HepG2 (cell line): ENCODE measurements around the gene PTGDR. TPM values are rescaled to one million over a fixed set of nuclear protein-coding genes. Genes with fewer than 3 reads are reported as not detected.

ENCODE experiments used
- ATAC-seq: fragments of 200-7000 bp; cut with Tn5 transposase; 3 replicates; pipeline ENCODE4 v1.9.1; 2020; ENCODE audit warnings: mild to moderate bottlenecking, moderate library complexity
- BruUV-seq: library from RNA; stranded (reverse); fragments of 400-500 nt; replicated peaks from 2 replicates; lab custom pipeline; 2021; lab: Mats Ljungman, UMichigan
- CTCF ChIA-PET: fragments of 300-600 bp; formaldehyde crosslinking; extraction: SDS; loops from one replicate; lab custom pipeline; 2021; ENCODE audit warnings: low total read pairs, inconsistent platforms, low intra/inter-chr PET ratio; lab: Yijun Ruan, JAX
- POLR2A ChIA-PET: fragments of 350-600 bp; sonication (Branson Sonifier 250); formaldehyde crosslinking; loops from one replicate; lab custom pipeline; 2020; ENCODE audit warnings: antibody characterized with exemption, inconsistent platforms; lab: Yijun Ruan, JAX
- DNase-seq: peaks from one replicate; pipeline ENCODE4 v3.0.0-alpha.2; 2015; ENCODE audit warnings: low spot score
- FAIRE-seq: peaks from 3 replicates; lab custom pipeline; 2011; peaks lifted over from hg19 to GRCh38; lab: Jason Lieb, UNC
- H2AFZ ChIP-seq: one replicate; pipeline ENCODE4 v1.6.1; 2011; ENCODE audit warnings: low read length, inconsistent platforms
- H3K27ac ChIP-seq: fragments of 300-600 bp; 3 replicates; pipeline ENCODE4 v1.8.0; 2011; ENCODE audit warnings: mixed run types, mild to moderate bottlenecking, mixed read lengths, low read length, inconsistent platforms; ENCODE audit not compliant: insufficient read depth; ENCODE audit errors: extremely low read length
- H3K27me3 ChIP-seq, 2 experiments: fragments of 200-600 bp in 1 of 2; 2 replicates in 1 of 2; 3 replicates in 1 of 2; pipeline versions ENCODE4 v1.6.0 to v1.8.0; 2011; ENCODE audit warnings: low read length in 2 of 2, mild to moderate bottlenecking in 2 of 2, moderate library complexity in 2 of 2, inconsistent platforms in 1 of 2; ENCODE audit not compliant: insufficient read depth in 2 of 2, control insufficient read depth in 1 of 2
- H3K36me3 ChIP-seq, 2 experiments: fragments of 200-600 bp in 1 of 2; replicated peaks in 1 of 2; 2 replicates in 1 of 2; 3 replicates in 1 of 2; pipeline versions ENCODE4 v1.5.1 to v1.8.0; 2011; ENCODE audit warnings: low read length in 2 of 2, inconsistent platforms in 1 of 2; ENCODE audit not compliant: insufficient read depth in 2 of 2, control insufficient read depth in 1 of 2
- H3K4me1 ChIP-seq: 2 replicates; pipeline ENCODE4 v1.5.1; 2012; ENCODE audit warnings: low read length, inconsistent platforms; ENCODE audit not compliant: insufficient read depth
- H3K4me2 ChIP-seq: 2 replicates; pipeline ENCODE4 v1.6.0; 2011; ENCODE audit warnings: low read depth, low read length, inconsistent platforms
- H3K4me3 ChIP-seq, 3 experiments: fragments of 200-600 bp in 1 of 3; sonication (generic), shearing (Covaris generic) in 1 of 3; replicated peaks in 1 of 3; 2 replicates each; pipeline ENCODE4 v1.5.1; 2011 to 2016; ENCODE audit warnings: low read length in 3 of 3, inconsistent platforms in 2 of 3, low read depth in 2 of 3, mild to moderate bottlenecking in 2 of 3, control low read depth in 1 of 3, mixed read lengths in 1 of 3; ENCODE audit not compliant: insufficient read depth in 1 of 3
- H3K79me2 ChIP-seq: one replicate; pipeline ENCODE4 v1.6.1; 2011; ENCODE audit warnings: low read length, inconsistent platforms; ENCODE audit not compliant: insufficient read depth
- H3K9ac ChIP-seq: 2 replicates; pipeline ENCODE4 v1.6.0; 2011; ENCODE audit warnings: mild to moderate bottlenecking, low read depth, low read length, inconsistent platforms; ENCODE audit not compliant: insufficient read depth
- H3K9me3 ChIP-seq: 2 replicates; pipeline ENCODE4 v1.5.1; 2012; ENCODE audit warnings: mild to moderate bottlenecking, low read length
- H4K20me1 ChIP-seq: 2 replicates; pipeline ENCODE4 v1.6.0; 2011; ENCODE audit warnings: inconsistent platforms, mild to moderate bottlenecking, low read length, moderate library complexity; ENCODE audit not compliant: insufficient read depth
- ASH2L ChIP-seq: fragments of 300-600, 200-600 bp; sonication (generic); IDR thresholded peaks from 2 replicates; pipeline ENCODE4 v1.7.0; 2017; ENCODE audit warnings: low read depth, mild to moderate bottlenecking, moderate library complexity, mixed read lengths, low read length; ENCODE audit not compliant: insufficient read length
- CBX2 ChIP-seq, 2 experiments: fragments of 200-600 bp in 1 of 2; sonication (generic); formaldehyde crosslinking in 1 of 2; IDR thresholded peaks; 2 replicates each; pipeline versions ENCODE4 v1.7.0 to v1.8.1; 2018 to 2022; ENCODE audit warnings: low read depth in 2 of 2, low read length in 1 of 2, mild to moderate bottlenecking in 1 of 2, missing genetic modification reagents in 1 of 2
- CREM ChIP-seq, 2 experiments: sonication (generic) in 1 of 2; formaldehyde crosslinking in 1 of 2; IDR thresholded peaks; 2 replicates each; pipeline versions ENCODE4 v1.4.0 to v1.6.1; 2016 to 2020; ENCODE audit warnings: antibody characterized with exemption in 1 of 2, mild to moderate bottlenecking in 1 of 2, missing genetic modification reagents in 1 of 2
- GFI1 ChIP-seq: sonication (generic); formaldehyde crosslinking; IDR thresholded peaks from 2 replicates; pipeline ENCODE4 v1.5.0; 2020; ENCODE audit warnings: missing genetic modification reagents, mild to moderate bottlenecking, borderline replicate concordance
- POLR2AphosphoS5 ChIP-seq: IDR thresholded peaks from 2 replicates; pipeline ENCODE4 v1.6.1; 2012; ENCODE audit warnings: low read depth, low read length
- XRCC5 ChIP-seq: fragments of 200-400 bp; formaldehyde crosslinking; optimal IDR thresholded peaks from 2 replicates; pipeline ENCODE3; 2017; ENCODE audit warnings: mild to moderate bottlenecking, low read length
- ZFP36L2 ChIP-seq: sonication (generic); formaldehyde crosslinking; IDR thresholded peaks from 2 replicates; pipeline ENCODE4 v1.4.0; 2020; ENCODE audit warnings: missing genetic modification reagents
- ZNF235 ChIP-seq: sonication (generic); formaldehyde crosslinking; IDR thresholded peaks from 2 replicates; pipeline ENCODE4 v1.8.1; 2023; ENCODE audit warnings: mild to moderate bottlenecking, missing genetic modification reagents, borderline replicate concordance
- ZNF24 ChIP-seq: fragments of 450-650 bp; IDR thresholded peaks from 2 replicates; pipeline ENCODE4 v1.6.1; 2017; ENCODE audit warnings: antibody characterized with exemption, mild to moderate bottlenecking
- ZSCAN21 ChIP-seq: sonication (generic); formaldehyde crosslinking; IDR thresholded peaks from 2 replicates; pipeline ENCODE4 v1.8.0; 2022; ENCODE audit warnings: mild to moderate bottlenecking, missing genetic modification reagents, moderate library complexity, borderline replicate concordance
- WGBS: methylation state at CpG from one replicate; pipeline ENCODE4 v1.1.6; 2017; ENCODE audit warnings: low lambda C conversion rate; 5-methylcytosine and 5-hydroxymethylcytosine counted together
- in situ Hi-C: cut with HindIII; loops from 2 replicates; pipeline ENCODE4 v1.10.0; 2017; ENCODE audit warnings: low pct_unique_long_range_greater_than_20kb; ENCODE audit not compliant: extremely low pct_ligation_motif_present
- intact Hi-C: fragments of 100-400 bp; cut with micrococcal nuclease; formaldehyde crosslinking; loops from one replicate; pipeline ENCODE4 v1.10.0; 2022; ENCODE audit not compliant: unreplicated experiment
- polyA plus RNA-seq, 8 experiments: library from polyadenylated mRNA; depleted of rRNA in 3 of 8; stranded (reverse) in 7 of 8; unstranded in 1 of 8; fragments of >200 nt; fragmentation: Illumina TruSeq in 4 of 8; extraction: Trizol in 4 of 8; gene quantifications; 2 replicates each; pipeline versions ENCODE4 v1.2.1 to v1.2.3, GENCODE V29; 2011 to 2016; ENCODE audit warnings: low read depth in 4 of 8, missing spikeins in 1 of 8, mixed read lengths in 1 of 8; ENCODE audit not compliant: insufficient read depth in 1 of 8
- total RNA-seq, 5 experiments: library from RNA; depleted of rRNA; stranded (reverse); fragments of >200 nt; fragmentation: Illumina TruSeq; extraction: Trizol; gene quantifications; 2 replicates each; pipeline ENCODE4 v1.2.3, GENCODE V29; 2016; ENCODE audit warnings: low read depth in 1 of 5
- TF ChIP-seq, protein P1 (sequence below): sonication (generic); formaldehyde crosslinking; conservative IDR thresholded peaks from 2 replicates; pipeline ENCODE4 v1.8.0; 2022; ENCODE audit warnings: missing genetic modification reagents

Gene PTGDR
- total and polyA plus RNA-seq, 2 of the 13 experiments (the other 11 are each of a cell fraction or from before 2014, with no cell fraction given), result not detected

DNA sequence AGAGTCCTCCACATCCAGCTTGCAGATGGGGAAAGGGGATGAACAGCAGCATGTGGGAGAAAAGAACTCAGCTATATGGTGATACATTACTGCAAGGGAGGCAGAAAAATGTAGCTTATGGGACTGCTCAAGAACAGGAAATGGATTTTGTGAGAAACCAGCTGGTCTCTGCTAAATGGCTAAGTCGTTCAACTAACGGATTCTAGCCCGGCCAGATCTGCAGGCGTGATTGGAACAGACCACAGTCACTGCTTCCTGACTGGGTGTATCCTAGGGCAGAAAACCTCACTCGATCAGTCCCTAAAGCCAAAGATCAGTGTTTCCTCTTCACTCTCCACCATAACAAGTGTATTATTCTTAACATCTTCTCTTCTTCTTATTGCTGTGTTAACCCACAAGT, 8.1 kb upstream of the PTGDR start:
- CTCF ChIA-PET, result no interaction called here
- no peaks in the 10 kb centered on the region for H3K36me3 ChIP-seq
- no peaks in the 10 kb centered on the region for H3K4me1 ChIP-seq
- H3K4me3 ChIP-seq, result no peak overlapping the region
- TF ChIP-seq ASH2L, result no peak
- no peak for TF ChIP-seq ZNF235 (CRISPR knock-in tag)
- TF ChIP-seq ZNF24, result no peak
- TF ChIP-seq ZFP36L2 (CRISPR knock-in tag), result no peak
- no peak for TF ChIP-seq CREM (IDR thresholded peaks at IDR 0.05)
- no peak for TF ChIP-seq CREM (CRISPR knock-in tag; IDR thresholded peaks at IDR 0.05)
- TF ChIP-seq, protein P1, sequence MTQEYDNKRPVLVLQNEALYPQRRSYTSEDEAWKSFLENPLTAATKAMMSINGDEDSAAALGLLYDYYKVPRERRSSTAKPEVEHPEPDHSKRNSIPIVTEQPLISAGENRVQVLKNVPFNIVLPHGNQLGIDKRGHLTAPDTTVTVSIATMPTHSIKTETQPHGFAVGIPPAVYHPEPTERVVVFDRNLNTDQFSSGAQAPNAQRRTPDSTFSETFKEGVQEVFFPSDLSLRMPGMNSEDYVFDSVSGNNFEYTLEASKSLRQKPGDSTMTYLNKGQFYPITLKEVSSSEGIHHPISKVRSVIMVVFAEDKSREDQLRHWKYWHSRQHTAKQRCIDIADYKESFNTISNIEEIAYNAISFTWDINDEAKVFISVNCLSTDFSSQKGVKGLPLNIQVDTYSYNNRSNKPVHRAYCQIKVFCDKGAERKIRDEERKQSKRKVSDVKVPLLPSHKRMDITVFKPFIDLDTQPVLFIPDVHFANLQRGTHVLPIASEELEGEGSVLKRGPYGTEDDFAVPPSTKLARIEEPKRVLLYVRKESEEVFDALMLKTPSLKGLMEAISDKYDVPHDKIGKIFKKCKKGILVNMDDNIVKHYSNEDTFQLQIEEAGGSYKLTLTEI (CRISPR knock-in tag), result no peak
- TF ChIP-seq XRCC5, result no peak
- intact Hi-C loops, result no loop called here
- no peaks in the 10 kb centered on the region for H3K79me2 ChIP-seq
- no peaks in the 10 kb centered on the region for H3K9me3 ChIP-seq
- in situ Hi-C loops, result no loop called here
- no peak overlapping the region for H2AFZ ChIP-seq
- no peak for DNase-seq
- H3K4me2 ChIP-seq, result no peak overlapping the region
- no peaks in the 10 kb centered on the region for H4K20me1 ChIP-seq
- 32% methylated on average over 5 of the region's 5 CpGs for whole genome bisulfite sequencing
- H3K9ac ChIP-seq, result no peak overlapping the region
- H3K27ac ChIP-seq, result no peak overlapping the region
- no peak for ATAC-seq
- FAIRE-seq, result no peak
- BruUV-seq, result no TSS peak
- H3K27me3 ChIP-seq, result no peaks in the 10 kb centered on the region
- POLR2A ChIA-PET, result no interaction called here

DNA sequence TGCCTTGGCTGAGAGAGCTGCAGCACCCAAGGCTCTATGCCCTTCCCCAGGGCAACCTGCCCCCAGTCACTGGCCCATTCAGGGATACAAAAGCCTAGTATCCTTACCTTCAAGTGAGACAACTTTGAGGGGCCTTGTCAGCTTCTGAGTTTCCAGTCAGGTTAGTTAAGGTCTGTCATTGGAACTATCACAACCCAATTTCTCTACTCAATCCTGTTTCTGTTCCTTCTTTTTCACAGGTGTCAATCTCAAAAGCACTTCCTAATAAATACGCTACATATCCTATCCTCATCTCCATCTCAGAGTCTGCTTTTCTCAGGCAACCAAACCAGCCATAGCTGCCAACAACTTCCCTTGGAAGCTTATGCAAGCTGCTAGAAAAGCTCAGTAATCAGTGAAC, 4.9 kb upstream of the PTGDR start:
- CTCF ChIA-PET, result no interaction called here
- H3K9ac ChIP-seq, result no peak overlapping the region
- H3K79me2 ChIP-seq, result no peaks in the 10 kb centered on the region
- BruUV-seq, result no TSS peak
- intact Hi-C loops (no loop called here), in situ Hi-C loops (no loop called here)
- no peak for TF ChIP-seq GFI1 (CRISPR knock-in tag)
- TF ChIP-seq CBX2 (IDR thresholded peaks at IDR 0.05; ENCODE audit: low read depth, low read length), result no peak
- TF ChIP-seq CBX2 (CRISPR knock-in tag; IDR thresholded peaks at IDR 0.05; ENCODE audit: low read depth), result no peak
- TF ChIP-seq ZSCAN21 (CRISPR knock-in tag), result no peak
- no peak for TF ChIP-seq POLR2AphosphoS5
- H4K20me1 ChIP-seq, result no peaks in the 10 kb centered on the region
- H3K9me3 ChIP-seq, result no peaks in the 10 kb centered on the region
- POLR2A ChIA-PET, result no interaction called here
- 6% methylated on average over 1 of the region's 1 CpG for WGBS
- no peaks in the 10 kb centered on the region for H3K36me3 ChIP-seq
- no peak for ATAC-seq
- no peaks in the 10 kb centered on the region for H3K4me1 ChIP-seq
- H3K27me3 ChIP-seq, result peaks cover 0 to 8% of the 10 kb centered on the region in 2 experiments; a peak in 1 of 5 replicates
- no peak overlapping the region for H3K27ac ChIP-seq
- no peak overlapping the region for H2AFZ ChIP-seq
- H3K4me2 ChIP-seq, result no peak overlapping the region
- H3K4me3 ChIP-seq, result no peak overlapping the region
- no peak for FAIRE-seq
- no peak for DNase-seq
